Astrocyte (in vitro differentiated cells and primary cell): ENCODE data around the gene OPN1SW. TPM values are rescaled to one million over a fixed set of nuclear protein-coding genes. Genes with fewer than 3 reads are reported as not detected.

ENCODE experiments used
- DNase-seq: peaks from one replicate; pipeline ENCODE4 v3.0.0-alpha.2; 2010; ENCODE audit warnings: low read depth
- FAIRE-seq: peaks from 2 replicates; lab custom pipeline; 2011; peaks lifted over from hg19 to GRCh38; lab: Jason Lieb, UNC
- H2AFZ ChIP-seq: 2 replicates; pipeline ENCODE4 v1.6.0; 2012; ENCODE audit warnings: low read depth, low read length, inconsistent platforms
- H3K27ac ChIP-seq: 2 replicates; pipeline ENCODE4 v1.5.1; 2011; ENCODE audit warnings: low read depth, low read length, inconsistent platforms
- H3K27me3 ChIP-seq: 2 replicates; pipeline ENCODE4 v1.6.0; 2011; ENCODE audit warnings: low read length, inconsistent platforms; ENCODE audit not compliant: insufficient read depth
- H3K36me3 ChIP-seq: 2 replicates; pipeline ENCODE4 v1.5.1; 2011; ENCODE audit warnings: low read length, inconsistent platforms; ENCODE audit not compliant: insufficient read depth
- H3K4me1 ChIP-seq: 2 replicates; pipeline ENCODE4 v1.5.1; 2011; ENCODE audit warnings: low read length, inconsistent platforms; ENCODE audit not compliant: insufficient read depth
- H3K4me2 ChIP-seq: 2 replicates; pipeline ENCODE4 v1.6.0; 2012; ENCODE audit warnings: low read length, inconsistent platforms
- H3K4me3 ChIP-seq: 2 replicates; pipeline ENCODE4 v1.5.1; 2011; ENCODE audit warnings: low read depth, mild to moderate bottlenecking, low read length, inconsistent platforms; ENCODE audit not compliant: insufficient read depth
- H3K79me2 ChIP-seq: 2 replicates; pipeline ENCODE4 v1.6.0; 2012; ENCODE audit warnings: mild to moderate bottlenecking, low read length, inconsistent platforms; ENCODE audit not compliant: insufficient read depth
- H3K9ac ChIP-seq: 2 replicates; pipeline ENCODE4 v1.6.0; 2012; ENCODE audit warnings: mild to moderate bottlenecking, low read length, inconsistent platforms
- H3K9me3 ChIP-seq: 2 replicates; pipeline ENCODE4 v1.5.1; 2012; ENCODE audit warnings: low read depth, mild to moderate bottlenecking, low read length, inconsistent platforms; ENCODE audit not compliant: insufficient read depth
- H4K20me1 ChIP-seq: 2 replicates; pipeline ENCODE4 v1.6.0; 2012; ENCODE audit warnings: low read length, inconsistent platforms; ENCODE audit not compliant: insufficient read depth
- H3K27ac Mint-ChIP-seq: one replicate; pipeline ENCODE4 v1.8.0; 2021; ENCODE audit warnings: mild to moderate bottlenecking, mixed read lengths; ENCODE audit not compliant: unreplicated experiment
- H3K27me3 Mint-ChIP-seq: one replicate; pipeline ENCODE4 v1.8.0; 2021; ENCODE audit warnings: low read depth, mixed read lengths; ENCODE audit not compliant: unreplicated experiment
- H3K36me3 Mint-ChIP-seq: one replicate; pipeline ENCODE4 v1.8.0; 2021; ENCODE audit warnings: low read depth, mixed read lengths; ENCODE audit not compliant: unreplicated experiment
- H3K4me1 Mint-ChIP-seq: one replicate; pipeline ENCODE4 v1.8.0; 2021; ENCODE audit warnings: low read depth, mixed read lengths; ENCODE audit not compliant: unreplicated experiment
- H3K4me3 Mint-ChIP-seq: one replicate; pipeline ENCODE4 v1.8.0; 2021; ENCODE audit warnings: mild to moderate bottlenecking, moderate library complexity, mixed read lengths; ENCODE audit not compliant: unreplicated experiment
- H3K9me3 Mint-ChIP-seq: one replicate; pipeline ENCODE4 v1.8.0; 2021; ENCODE audit warnings: mild to moderate bottlenecking, mixed read lengths; ENCODE audit not compliant: unreplicated experiment
- CTCF ChIP-seq: IDR thresholded peaks from 2 replicates; pipeline ENCODE4 v1.5.1; 2011; ENCODE audit warnings: low read depth, mild to moderate bottlenecking, inconsistent platforms, low read length, moderate library complexity; ENCODE audit not compliant: insufficient read depth
- EZH2 ChIP-seq: IDR thresholded peaks from 2 replicates; pipeline ENCODE4 v1.6.1; 2012; ENCODE audit warnings: mild to moderate bottlenecking, low read length, inconsistent platforms; ENCODE audit not compliant: insufficient read depth
- total RNA-seq: library from RNA; stranded (reverse); gene quantifications from 2 replicates; pipeline ENCODE4 v1.2.1, GENCODE V29; 2021

OPN1SW gene
- total RNA-seq, 1 donor from 2014 or later, result not detected

DNA sequence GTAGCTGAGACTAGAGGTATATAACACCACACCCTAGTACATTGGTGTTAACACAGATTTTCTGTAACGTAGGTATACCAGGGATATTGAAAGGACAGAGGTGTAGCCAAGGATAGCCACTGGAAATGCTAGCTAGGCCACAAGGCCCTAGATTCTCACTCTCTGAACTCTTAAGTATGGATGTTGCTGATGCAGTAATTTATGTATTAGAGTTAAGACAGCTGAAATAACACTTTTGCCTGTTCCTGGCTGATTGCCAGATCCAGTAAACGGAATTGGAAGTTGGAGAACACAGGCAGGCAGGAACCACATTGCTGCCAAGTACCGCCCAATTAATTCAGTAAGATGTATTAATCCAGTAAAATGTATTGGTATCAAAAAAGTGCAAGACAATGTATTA, 34.6 kb downstream of the OPN1SW start:
- H3K27me3 Mint-ChIP-seq, result no peaks in the 10 kb centered on the region
- peak overlapping the region; percentile 99 for H3K4me3 Mint-ChIP-seq
- peaks cover 46% of the 10 kb centered on the region for H3K4me1 Mint-ChIP-seq
- H3K4me1 ChIP-seq, result peaks cover 37% of the 10 kb centered on the region
- no peaks in the 10 kb centered on the region for H3K27me3 ChIP-seq
- H3K4me3 ChIP-seq, result peak overlapping the region; percentile 100
- peak overlapping the region; percentile 99 for H3K9ac ChIP-seq
- H3K9me3 Mint-ChIP-seq, result no peaks in the 10 kb centered on the region
- no peak for TF ChIP-seq CTCF
- TF ChIP-seq EZH2, result no peak
- FAIRE-seq (no peak), DNase-seq (peak; percentile 24)
- H3K27ac Mint-ChIP-seq, result no peak overlapping the region
- peaks cover 4% of the 10 kb centered on the region for H3K36me3 ChIP-seq
- no peak overlapping the region for H2AFZ ChIP-seq
- H3K27ac ChIP-seq, result peak overlapping the region; percentile 35
- H4K20me1 ChIP-seq, result peaks cover 65% of the 10 kb centered on the region
- H3K36me3 Mint-ChIP-seq, result peaks cover 5% of the 10 kb centered on the region
- H3K79me2 ChIP-seq, result peaks cover 69% of the 10 kb centered on the region
- H3K9me3 ChIP-seq, result no peaks in the 10 kb centered on the region
- peak overlapping the region; percentile 88 for H3K4me2 ChIP-seq

DNA sequence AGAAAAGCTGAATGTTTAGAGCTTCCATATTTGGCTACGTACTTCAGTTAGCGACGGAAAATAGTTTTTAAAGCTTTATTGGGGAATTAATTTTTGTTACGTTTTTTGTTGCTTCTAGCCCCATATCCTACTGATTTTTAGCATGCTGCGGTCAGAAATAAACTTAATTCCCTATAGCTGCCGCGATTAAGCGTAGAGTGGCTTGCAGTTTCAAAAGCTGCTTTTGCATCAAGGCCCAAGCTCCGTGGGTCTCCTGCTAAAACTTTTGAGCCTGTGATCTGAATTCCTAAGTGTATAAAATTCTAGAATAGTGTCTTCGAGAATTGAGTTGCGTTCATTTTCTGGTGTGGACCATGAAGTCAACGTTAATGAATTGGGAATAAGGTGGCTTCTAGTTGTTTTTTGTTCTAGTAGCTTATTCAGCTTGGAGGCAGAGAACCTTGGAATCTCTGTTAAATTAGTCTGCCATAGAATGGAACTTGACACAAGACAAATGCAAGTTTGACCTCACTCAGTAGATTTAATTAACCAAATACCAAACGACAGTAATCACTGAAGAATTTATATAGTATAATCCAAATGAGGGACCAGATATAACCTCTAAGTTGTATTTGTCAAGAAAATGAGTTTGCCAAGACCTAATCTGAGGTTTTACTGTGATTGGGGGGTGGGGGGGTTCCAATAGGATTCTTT, 35.5 kb downstream of the OPN1SW start:
- peaks cover 56% of the 10 kb centered on the region for H4K20me1 ChIP-seq
- no peak for DNase-seq
- no peak overlapping the region for H2AFZ ChIP-seq
- no peaks in the 10 kb centered on the region for H3K9me3 ChIP-seq
- no peaks in the 10 kb centered on the region for H3K27me3 ChIP-seq
- Mint-ChIP-seq H3K36me3 (peaks cover 6% of the 10 kb centered on the region), H3K27ac (peak overlapping the region; percentile 93), H3K4me1 (peaks cover 40% of the 10 kb centered on the region), H3K9me3 (peaks cover 3% of the 10 kb centered on the region), H3K27me3 (no peaks in the 10 kb centered on the region), H3K4me3 (peak overlapping the region; percentile 99)
- peak overlapping the region; percentile 100 for H3K4me3 ChIP-seq
- H3K36me3 ChIP-seq, result peaks cover 4% of the 10 kb centered on the region
- peak overlapping the region; percentile 99 for H3K9ac ChIP-seq
- H3K79me2 ChIP-seq, result peaks cover 60% of the 10 kb centered on the region
- H3K4me1 ChIP-seq, result peaks cover 37% of the 10 kb centered on the region
- no peak for FAIRE-seq
- H3K4me2 ChIP-seq, result peak overlapping the region; percentile 88
- peak overlapping the region; percentile 96 for H3K27ac ChIP-seq
- no peak for TF ChIP-seq EZH2
- no peak for TF ChIP-seq CTCF
